Measurements from ENCODE around the gene CALHM3.

GRCh38 chr10:103497161-103497915 lies 18.3 kb upstream of the CALHM3 start:
- TF ChIP-seq CTCF (IDR thresholded peaks at IDR 0.05; ENCODE audit: poor library complexity) (no peak), EZH2phosphoT487 (IDR thresholded peaks at IDR 0.05; ENCODE audit: low read depth, severe bottlenecking, unreplicated experiment) (no peak), EZH2 (IDR thresholded peaks at IDR 0.05; ENCODE audit: borderline replicate concordance) (no peak)

All from hepatocyte (in vitro differentiated cells).